Measurements from ENCODE around the gene DNAJC15. TPM values are rescaled to one million over a fixed set of nuclear protein-coding genes. Genes with fewer than 3 reads are reported as not detected.
A peak's percentile ranks its signal among the peaks of the same experiment; 100 is the strongest.

DNAJC15 gene
- polyA plus RNA-seq, 1 donor = 20.4 TPM

DNA sequence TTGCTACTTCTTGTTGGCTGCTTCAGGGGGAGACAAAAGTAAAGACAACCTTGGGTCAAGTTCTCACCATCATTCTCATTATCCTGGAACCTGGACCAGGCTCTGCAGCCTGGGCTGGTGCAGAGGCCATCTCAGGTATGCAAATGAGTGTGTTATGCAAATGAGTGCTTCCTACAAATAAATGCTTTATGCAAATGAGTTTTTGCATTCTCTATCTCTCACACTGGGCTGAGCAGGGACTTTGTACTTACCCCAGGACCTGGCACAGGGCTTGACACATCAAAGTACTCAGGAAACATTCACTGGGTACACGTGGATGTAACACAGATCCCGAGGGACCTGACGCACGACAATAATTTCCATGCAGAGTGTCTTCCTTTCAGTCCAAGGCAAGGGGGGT, 103.0 kb downstream of the DNAJC15 start:
- no peak for DNase-seq (ENCODE audit: low read depth)

GRCh38 chr13:43127103-43127798, 103.9 kb downstream of the DNAJC15 start:
- no peak for DNase-seq (ENCODE audit: low read depth)

DNA sequence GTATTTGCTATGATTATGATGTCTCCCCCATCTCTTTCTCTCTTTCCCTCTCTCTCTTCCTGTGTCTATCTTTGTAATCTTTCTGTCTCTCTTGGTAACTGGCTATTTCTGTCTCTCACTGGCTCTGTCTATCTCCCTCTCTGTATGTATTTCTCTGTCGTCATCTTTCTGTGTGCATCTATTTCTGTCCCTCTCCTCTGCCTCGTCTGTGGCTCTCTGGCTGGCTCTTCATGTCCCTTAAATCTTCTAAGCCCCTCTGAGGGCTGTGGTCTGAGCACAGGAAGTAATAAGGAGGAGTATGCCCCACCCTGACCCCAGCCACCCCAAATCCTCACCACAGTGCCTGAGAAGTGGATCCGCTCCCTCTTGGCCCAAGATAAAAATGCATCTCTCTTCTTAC, 104.4 kb downstream of the DNAJC15 start:
- DNase-seq (ENCODE audit: low read depth) = no peak

GRCh38 chr13:43128504-43128961, 105.1 kb downstream of the DNAJC15 start:
- no peak for DNase-seq (ENCODE audit: low read depth)

DNA sequence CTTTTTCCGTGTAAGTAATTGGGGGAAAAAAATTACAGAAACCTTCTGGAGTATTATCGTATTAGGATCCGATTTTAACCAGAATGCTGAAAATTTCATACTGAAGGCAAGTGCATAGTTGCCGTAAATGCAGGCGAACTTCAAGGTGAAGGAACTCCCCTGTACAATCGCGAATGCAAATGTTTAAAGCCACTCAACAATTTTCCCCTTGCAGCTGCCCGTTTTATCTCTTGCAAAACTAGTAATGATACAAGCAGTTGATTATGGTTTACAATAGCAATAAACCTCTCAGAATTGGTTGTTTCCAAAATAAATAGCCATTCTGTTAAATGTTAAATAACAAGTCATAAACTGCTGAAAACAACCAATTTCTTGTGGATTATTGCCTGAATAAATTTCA, 105.7 kb downstream of the DNAJC15 start:
- no peak for DNase-seq (ENCODE audit: low read depth)

DNA sequence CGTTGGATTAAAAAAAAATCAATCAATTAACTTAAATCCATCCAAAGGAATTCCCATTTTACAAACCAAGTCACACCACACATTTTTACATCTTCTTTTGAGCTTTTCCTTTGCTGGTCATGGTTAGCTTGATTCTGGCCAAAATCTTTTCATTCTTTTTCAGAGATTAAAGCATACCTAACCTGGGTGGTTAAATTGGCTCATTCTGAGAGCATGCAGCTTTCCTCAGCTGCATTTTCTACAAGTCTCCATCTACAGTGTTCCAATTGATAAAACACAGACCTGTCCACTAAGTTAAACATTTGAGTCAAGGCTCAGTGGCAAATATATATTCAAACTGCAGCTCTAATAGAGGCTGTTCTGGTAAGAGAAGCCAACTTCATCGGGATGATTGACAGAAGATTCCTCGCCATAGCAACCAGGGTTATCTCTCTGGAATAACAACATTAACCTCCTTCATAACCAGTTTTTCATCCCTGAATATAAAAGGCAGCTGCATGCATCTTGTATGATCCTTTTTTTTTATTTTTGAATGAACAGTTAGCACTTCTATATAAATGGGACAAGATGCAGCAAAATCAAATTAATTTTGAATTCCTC, 106.2 kb downstream of the DNAJC15 start:
- no peak for DNase-seq (ENCODE audit: low read depth)

DNA sequence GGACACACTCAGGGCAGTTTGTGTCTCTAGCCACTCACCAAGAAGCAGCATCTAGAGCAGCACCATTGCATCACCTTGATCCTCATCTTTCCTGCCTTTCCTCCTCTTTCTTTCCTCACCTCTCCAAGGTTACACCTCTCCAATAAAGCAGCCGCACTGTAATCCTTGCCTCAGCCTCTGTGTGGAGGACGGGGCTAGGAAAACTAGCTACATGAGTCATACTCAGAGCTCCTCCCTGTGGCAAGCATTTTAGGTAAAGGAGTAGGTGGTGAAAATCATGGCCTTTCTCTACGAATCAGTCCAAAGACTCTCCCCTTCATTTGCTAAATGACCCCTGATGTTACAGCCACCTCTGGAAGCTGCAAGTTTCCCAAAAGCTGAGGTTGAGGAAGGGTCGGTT, 108.9 kb downstream of the DNAJC15 start:
- no peak for DNase-seq (ENCODE audit: low read depth)

DNA sequence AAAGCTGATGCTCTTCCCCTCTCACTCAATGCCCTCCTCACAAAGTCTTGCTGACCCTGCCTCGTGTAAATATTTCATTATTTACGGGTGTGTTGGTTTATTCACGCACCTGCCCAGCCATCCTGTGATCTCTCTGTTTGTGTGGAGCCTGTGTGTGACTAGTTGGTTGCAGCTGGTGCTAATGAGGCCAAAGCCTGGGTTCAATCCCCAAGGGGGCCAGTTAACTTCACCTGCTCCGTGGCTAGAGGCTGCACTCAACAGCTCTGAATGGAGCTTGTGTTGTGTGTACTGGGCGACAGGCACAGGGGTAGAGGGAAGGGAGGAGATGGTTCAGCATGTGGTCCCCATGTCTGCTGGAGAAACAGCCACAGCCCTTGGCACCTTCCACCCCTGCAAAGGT, 109.5 kb downstream of the DNAJC15 start:
- no peak for DNase-seq (ENCODE audit: low read depth)

DNA sequence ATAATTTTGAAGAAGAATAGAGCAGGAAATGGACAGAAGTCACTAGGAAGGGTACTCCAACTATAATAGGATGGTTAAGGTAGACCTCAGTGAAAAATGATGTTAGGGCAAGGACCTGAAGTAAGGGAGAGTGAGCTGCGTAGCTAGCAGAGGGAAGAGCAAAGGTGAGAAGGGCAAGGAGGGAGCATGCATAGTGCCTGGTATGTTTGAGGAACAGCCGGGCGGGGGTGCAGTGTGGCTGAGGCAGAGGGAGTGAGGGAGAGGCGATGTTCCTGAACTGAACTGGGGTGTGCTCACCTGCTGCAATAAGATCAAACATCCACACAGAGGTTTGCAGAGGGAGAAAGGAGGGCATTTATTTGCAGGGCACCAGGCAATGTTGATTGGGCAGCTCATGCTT, 110.4 kb downstream of the DNAJC15 start:
- no peak for DNase-seq (ENCODE audit: low read depth)

DNA sequence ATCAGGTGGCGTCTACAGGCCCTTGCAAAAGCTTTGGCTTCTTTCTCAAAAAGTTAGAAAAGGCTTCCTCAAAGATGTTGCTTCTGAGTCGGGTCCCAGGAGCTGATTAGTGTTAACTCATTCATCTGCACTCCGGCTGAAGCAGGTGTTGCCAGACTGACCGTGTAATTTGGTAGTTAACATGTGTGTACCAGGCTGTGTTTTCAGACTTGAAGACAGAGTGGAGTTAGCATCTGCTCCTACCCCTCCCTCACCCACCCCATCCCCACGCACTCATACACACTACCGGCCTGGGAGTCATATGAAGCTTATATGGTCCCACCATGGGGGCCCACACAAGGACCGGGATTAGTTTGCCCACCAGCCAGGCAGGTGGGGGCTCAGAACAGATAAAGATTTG, 111.5 kb downstream of the DNAJC15 start:
- no peak for DNase-seq (ENCODE audit: low read depth)

DNA sequence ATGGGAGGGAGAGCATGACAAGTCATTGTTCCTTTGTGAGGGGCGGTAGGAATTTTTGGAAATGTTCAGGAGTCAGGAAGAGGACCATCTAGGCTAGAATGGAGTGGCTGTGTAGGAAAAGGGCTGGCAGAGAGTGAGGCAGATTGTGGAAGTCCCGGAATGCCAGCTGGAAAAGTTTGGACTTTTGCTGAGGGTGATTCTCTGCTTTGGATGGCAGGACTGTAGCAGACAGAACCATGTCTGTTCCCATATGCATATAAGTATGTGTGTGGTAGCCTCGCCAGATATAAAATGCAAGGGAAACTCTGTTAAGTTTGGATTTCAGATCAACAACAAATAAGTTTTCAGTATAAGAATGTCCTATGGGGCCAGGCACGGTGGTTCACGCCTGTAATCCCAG, 112.1 kb downstream of the DNAJC15 start:
- DNase-seq (ENCODE audit: low read depth) = no peak

- no peak for DNase-seq (ENCODE audit: low read depth)
These were observed 113.7 kb downstream of the DNAJC15 start for GRCh38 chr13:43136920-43137575.

- peak; percentile 58 for DNase-seq (ENCODE audit: low read depth)
These were observed 115.8 kb downstream of the DNAJC15 start for GRCh38 chr13:43139211-43139610.

- no peak for DNase-seq (ENCODE audit: low read depth)
These were observed 116.5 kb downstream of the DNAJC15 start for GRCh38 chr13:43139921-43140320.

DNA sequence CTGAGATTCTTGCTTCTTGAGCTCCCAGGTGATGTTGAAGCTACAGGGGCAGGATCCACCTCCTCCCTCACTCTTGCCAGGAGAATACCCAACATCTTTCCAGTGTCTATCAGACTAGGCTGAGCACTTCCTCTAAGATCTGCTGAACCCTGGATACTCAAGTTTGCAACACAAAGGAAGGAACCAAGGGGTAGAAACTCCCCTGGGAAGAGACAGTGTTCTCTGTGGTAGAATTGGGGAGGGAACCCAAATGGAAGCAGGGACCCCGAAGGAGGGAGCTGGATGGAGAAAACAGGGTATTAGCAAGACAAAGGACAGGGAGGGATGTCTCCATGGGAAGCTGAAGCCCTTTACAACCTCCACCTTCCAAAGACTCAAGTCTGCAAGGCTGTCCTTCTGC, 117.6 kb downstream of the DNAJC15 start:
- no peak for DNase-seq (ENCODE audit: low read depth)

DNA sequence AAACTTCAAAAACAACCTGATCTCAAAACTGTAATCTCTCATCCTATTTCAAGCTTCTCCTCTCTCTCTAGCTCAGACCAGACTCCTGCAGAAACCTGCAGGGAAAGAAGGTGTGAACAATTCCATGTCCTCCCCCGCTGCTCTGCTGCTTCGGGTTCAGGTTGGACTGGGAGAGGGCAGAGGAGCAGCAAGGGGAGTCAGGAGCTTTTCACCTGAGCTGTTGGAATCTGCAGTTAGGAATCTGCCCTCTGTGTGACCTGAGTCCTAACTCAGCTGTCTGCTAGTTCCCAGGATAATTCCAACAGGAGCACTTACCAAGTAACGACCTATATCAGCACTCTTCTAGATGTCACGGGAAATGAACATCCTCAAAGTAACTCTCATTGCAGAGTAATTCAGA, 118.3 kb downstream of the DNAJC15 start:
- no peak for DNase-seq (ENCODE audit: low read depth)

- no peak for DNase-seq (ENCODE audit: low read depth)
These were observed 120.2 kb downstream of the DNAJC15 start for GRCh38 chr13:43143591-43143990.

DNA sequence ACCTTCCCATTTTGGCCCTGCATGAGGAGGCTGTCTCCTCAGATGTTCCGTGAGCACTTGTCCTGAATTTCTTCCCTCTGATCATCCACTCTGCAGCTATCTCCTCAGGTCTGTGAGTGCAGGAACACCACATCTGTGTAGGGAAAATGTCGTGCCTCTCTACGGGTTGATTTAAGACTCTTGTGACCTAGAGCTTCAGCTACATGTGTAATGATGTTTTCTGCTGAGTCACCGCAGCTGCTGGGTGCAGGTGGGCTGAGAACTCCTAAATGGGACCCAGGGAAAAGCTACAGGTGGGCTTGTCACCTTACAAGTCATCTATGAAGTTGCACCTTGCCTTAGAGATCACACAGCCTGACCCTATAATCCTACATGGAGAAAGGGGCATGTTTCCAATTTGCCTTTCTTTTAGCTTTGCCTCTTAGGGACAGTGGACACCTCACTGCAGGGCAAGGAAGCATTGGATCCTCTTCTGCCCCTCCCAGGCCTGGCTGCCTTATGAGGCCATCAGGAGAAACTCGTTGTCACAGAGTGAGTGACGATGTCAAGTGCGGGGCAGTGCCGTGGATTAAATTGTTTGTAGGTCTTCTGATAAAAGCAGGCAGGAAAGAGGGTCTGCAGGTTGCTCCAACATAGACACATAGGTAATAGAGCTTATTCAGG, 122.3 kb downstream of the DNAJC15 start:
- no peak for DNase-seq (ENCODE audit: low read depth)

DNA sequence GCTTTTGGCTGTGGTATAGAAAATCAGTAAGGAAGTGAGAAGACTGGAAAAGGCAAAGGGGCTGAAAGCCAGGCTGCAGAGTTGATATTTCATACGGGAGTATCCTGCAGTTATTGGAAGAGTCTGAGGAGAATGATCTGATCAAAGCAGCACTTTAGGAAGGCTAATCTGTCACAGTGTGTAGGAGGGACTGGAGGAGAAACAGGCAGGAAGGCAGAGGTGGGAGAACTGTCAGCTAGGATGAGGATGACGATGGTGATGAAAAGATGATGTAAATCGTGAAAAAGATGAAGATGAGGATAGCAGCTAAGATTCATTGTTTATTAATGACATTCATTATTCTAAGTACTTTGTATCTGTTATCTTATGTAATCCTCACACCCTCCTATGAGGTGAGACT, 123.0 kb downstream of the DNAJC15 start:
- no peak for DNase-seq (ENCODE audit: low read depth)

- DNase-seq (ENCODE audit: low read depth) = no peak
These were observed 127.2 kb downstream of the DNAJC15 start for GRCh38 chr13:43150369-43151207.

DNA sequence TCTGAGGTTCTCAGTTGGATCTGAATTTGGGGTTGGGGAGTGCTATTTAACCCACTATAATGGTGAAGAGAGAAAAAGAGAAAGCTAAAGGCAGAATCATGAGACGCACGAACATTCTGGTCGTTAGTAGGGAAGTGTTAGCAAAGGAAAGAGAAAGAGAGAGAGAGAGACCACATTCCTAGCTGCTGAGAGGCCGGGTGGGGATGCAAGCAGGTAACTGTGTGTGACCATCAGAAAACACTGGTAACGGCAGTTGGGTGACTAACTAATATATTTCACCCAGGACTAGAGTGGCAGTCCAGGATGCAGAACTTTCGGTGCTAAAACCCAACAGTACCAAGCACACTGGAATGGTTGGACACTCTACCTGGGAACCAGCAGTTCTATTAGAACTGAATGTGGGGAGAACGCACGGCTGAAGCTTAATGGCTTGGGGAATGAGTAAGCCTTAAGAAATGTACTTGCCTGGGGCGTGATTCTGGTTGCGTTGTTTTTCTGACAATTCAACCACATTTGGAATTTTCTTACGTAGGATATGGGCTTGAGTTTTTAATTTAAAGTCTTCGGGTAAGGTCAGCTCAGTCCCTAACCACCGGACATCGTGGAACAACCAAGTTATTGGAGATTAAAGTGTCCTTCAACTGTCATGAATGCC, 130.2 kb downstream of the DNAJC15 start:
- DNase-seq (ENCODE audit: low read depth) = no peak
